ENCODE data around the gene ADGRL4.

GRCh38 chr1:79043506-79043905 is 37.0 kb upstream of the ADGRL4 start:
- TF ChIP-seq CHD2 (IDR thresholded peaks at IDR 0.05; ENCODE audit: low read length, partially characterized antibody) (no peak), JUNB (IDR thresholded peaks at IDR 0.05) (no peak), CTCF (IDR thresholded peaks at IDR 0.05) (no peak), USF2 (IDR thresholded peaks at IDR 0.05) (no peak), E2F6 (IDR thresholded peaks at IDR 0.05; ENCODE audit: borderline replicate concordance, low read depth) (no peak)

All from A549 (cell line).